ENCODE results near the gene RPS19.

DNA sequence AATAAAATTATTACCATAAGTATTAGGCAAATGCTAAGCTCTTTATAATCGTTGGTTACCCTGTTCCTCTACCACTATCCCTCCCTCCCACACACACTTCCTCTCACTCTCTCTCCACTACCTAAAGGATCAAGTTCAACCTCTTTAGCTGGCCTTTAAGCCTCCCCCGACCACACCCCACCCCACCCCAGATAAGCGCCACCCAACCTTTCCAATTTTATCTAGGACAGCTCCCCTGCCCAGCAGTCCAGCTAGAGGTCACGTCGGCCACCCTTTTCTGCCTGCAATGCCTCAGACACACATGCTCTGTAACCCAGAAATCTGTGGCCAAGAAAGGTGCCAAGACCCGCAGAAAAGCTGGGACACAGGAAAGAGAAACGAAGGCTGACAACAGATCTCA is 16.7 kb upstream of the RPS19 start:
- TF ChIP-seq, protein P1, sequence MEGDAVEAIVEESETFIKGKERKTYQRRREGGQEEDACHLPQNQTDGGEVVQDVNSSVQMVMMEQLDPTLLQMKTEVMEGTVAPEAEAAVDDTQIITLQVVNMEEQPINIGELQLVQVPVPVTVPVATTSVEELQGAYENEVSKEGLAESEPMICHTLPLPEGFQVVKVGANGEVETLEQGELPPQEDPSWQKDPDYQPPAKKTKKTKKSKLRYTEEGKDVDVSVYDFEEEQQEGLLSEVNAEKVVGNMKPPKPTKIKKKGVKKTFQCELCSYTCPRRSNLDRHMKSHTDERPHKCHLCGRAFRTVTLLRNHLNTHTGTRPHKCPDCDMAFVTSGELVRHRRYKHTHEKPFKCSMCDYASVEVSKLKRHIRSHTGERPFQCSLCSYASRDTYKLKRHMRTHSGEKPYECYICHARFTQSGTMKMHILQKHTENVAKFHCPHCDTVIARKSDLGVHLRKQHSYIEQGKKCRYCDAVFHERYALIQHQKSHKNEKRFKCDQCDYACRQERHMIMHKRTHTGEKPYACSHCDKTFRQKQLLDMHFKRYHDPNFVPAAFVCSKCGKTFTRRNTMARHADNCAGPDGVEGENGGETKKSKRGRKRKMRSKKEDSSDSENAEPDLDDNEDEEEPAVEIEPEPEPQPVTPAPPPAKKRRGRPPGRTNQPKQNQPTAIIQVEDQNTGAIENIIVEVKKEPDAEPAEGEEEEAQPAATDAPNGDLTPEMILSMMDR (IDR thresholded peaks at IDR 0.05), result no peak
- no peak for TF ChIP-seq POLR2A (IDR thresholded peaks at IDR 0.05)
